T-helper 2 cell treated with Interferon-gamma antibody and Interleukin-4, amounts not matched to agents 5 μg/mL and 100 μg/mL, for 36 hours (primary cell): Measurements from ENCODE around the gene PEX11G.

Source experiments
- DNase-seq: peaks from one replicate; pipeline ENCODE4 v3.0.0; 2021; ENCODE audit warnings: low spot score
- H3K27ac Mint-ChIP-seq: one replicate; pipeline ENCODE4 v1.8.0; 2021; ENCODE audit warnings: mild to moderate bottlenecking, mixed read lengths
- H3K27me3 Mint-ChIP-seq: one replicate; pipeline ENCODE4 v1.8.0; 2021; ENCODE audit warnings: low read depth, mixed read lengths
- H3K36me3 Mint-ChIP-seq: one replicate; pipeline ENCODE4 v1.8.0; 2021; ENCODE audit warnings: low read depth, mixed read lengths
- H3K4me1 Mint-ChIP-seq: one replicate; pipeline ENCODE4 v1.8.0; 2021; ENCODE audit warnings: low read depth, mixed read lengths
- H3K4me3 Mint-ChIP-seq: one replicate; pipeline ENCODE4 v1.8.0; 2022; ENCODE audit warnings: mild to moderate bottlenecking, moderate library complexity, mixed read lengths
- H3K9me3 Mint-ChIP-seq: one replicate; pipeline ENCODE4 v1.8.0; 2021; ENCODE audit warnings: mixed read lengths

Gene PEX11G

GRCh38 chr19:7429638-7430282, 59.1 kb downstream of the PEX11G start:
- Mint-ChIP-seq H3K9me3 (no peaks in the 10 kb centered on the region), H3K27ac (no peak overlapping the region), H3K27me3 (no peaks in the 10 kb centered on the region), H3K4me1 (peaks cover 8% of the 10 kb centered on the region), H3K36me3 (peaks cover 14% of the 10 kb centered on the region), H3K4me3 (no peak overlapping the region)
- no peak for DNase-seq

- H3K36me3 Mint-ChIP-seq = peaks cover 15% of the 10 kb centered on the region
- no peaks in the 10 kb centered on the region for H3K27me3 Mint-ChIP-seq
- no peak for DNase-seq
- H3K27ac Mint-ChIP-seq = peak overlapping the region; percentile 63
- no peak overlapping the region for H3K4me3 Mint-ChIP-seq
- H3K9me3 Mint-ChIP-seq = no peaks in the 10 kb centered on the region
- peaks cover 8% of the 10 kb centered on the region for H3K4me1 Mint-ChIP-seq
Measured at GRCh38 chr19:7428651-7429113, 60.2 kb downstream of the PEX11G start.

DNA sequence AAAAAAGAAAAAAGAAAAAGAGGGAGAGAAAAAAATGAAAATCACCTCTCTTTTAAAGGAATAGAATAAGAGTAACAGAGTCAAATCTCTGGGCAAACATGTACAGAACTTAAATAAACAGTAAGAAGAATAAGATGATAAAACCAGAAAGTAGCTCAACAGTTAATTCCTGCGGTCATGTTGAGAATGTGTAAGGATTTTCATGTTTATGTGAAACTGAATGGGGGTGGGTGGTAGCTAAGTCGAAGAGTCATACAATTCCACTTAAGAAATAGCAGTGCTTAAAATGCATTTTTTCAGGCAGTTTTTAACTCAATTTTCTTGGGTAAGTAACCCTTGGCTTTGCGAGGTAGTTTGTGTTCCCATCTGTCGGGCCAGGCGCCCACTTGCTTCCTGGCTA, 60.9 kb downstream of the PEX11G start:
- peaks cover 8% of the 10 kb centered on the region for H3K4me1 Mint-ChIP-seq
- peak overlapping the region; percentile 82 for H3K27ac Mint-ChIP-seq
- H3K4me3 Mint-ChIP-seq = peak overlapping the region; percentile 40
- no peak for DNase-seq
- peaks cover 19% of the 10 kb centered on the region for H3K36me3 Mint-ChIP-seq
- H3K27me3 Mint-ChIP-seq = no peaks in the 10 kb centered on the region
- no peaks in the 10 kb centered on the region for H3K9me3 Mint-ChIP-seq

GRCh38 chr19:7426986-7427385, 61.8 kb downstream of the PEX11G start:
- peak; percentile 50 for DNase-seq
- Mint-ChIP-seq H3K27ac (peak overlapping the region; percentile 82), H3K36me3 (peaks cover 23% of the 10 kb centered on the region), H3K4me1 (peaks cover 10% of the 10 kb centered on the region), H3K9me3 (no peaks in the 10 kb centered on the region), H3K27me3 (no peaks in the 10 kb centered on the region), H3K4me3 (peak overlapping the region; percentile 21)
